HG03439 (cell line): ENCODE results near the gene AFF1.
"Not testable (repeated sequence)": the region's sequence is repeated elsewhere in the genome, so short reads cannot be mapped to it uniquely, and the experiment has no call there.

Source experiments
- ATAC-seq: cut with Tn5 transposase; IDR thresholded peaks from one replicate; pipeline ENCODE4 v1.9.1; 2021; ENCODE audit warnings: mild to moderate bottlenecking, moderate library complexity; ENCODE audit not compliant: unreplicated experiment

The AFF1 gene

DNA sequence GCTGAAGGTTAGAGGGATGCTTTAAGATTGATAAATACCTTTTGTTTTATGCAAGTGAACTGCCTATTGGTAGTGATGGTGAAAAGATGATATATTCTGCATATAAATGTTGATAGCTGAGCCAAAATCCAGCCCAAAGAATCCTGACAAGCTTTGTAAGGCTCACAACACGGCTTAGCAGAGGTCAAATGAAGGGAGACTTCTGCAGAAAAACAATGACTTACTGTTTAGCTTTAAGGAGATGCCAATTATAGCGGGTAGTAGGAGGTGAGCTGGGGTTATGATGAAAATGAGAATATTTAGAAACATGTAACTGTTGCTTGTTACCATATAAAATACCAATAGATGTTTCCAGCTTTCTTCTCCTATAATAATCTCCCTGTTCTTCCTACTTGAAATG lies 97.1 kb downstream of the AFF1 start:
- ATAC-seq = no peak

DNA sequence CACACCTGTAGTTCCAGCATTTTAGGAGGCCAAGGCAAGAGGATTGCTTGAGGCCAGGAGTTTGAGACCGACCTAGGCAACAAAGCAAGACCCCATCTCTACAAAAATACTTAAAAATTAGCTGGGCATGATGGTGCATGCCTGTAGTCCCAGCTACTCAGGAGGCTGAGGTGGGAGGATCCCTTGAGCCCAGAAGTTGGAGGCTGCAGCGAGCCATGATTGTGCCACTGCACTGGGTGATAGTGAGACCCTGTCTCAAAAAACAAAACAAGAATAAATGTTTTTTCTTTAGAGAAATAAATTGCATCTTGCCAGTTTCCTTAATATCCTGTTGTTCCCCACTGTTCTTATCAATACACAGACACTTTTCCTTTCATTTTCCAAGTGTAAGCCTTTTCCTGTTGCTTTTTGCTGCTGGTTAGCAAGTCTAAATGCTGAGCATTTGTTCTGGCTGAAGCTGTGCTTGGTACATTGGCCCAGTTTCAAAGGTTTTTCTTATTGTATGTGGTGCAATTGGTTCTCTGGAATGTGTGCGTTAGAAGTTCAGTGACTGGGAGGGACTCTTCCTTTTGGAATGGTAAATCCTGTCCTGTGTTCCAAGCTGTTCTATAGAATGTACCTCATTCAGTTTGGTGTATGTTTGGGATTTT lies 98.2 kb downstream of the AFF1 start:
- ATAC-seq = no peak

DNA sequence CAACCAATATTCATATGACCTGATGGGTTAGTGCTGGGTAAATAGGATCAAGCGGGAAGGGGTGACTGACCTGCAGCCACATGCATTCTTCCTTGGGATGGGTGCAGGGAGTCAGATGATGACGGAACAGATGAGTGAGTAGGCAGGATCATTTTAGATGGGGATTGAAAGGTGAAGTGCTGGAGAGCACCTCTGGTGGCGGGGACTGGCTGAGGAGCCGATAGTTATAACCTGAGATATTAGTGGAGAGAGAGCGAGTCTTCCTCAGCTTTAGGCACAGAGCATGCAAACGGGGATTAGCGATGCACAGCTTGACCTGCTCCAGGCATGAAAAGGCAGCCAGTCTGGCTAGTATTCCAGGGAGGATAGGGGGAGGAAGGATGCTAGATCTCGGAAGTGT lies 99.1 kb downstream of the AFF1 start:
- ATAC-seq = no peak

DNA sequence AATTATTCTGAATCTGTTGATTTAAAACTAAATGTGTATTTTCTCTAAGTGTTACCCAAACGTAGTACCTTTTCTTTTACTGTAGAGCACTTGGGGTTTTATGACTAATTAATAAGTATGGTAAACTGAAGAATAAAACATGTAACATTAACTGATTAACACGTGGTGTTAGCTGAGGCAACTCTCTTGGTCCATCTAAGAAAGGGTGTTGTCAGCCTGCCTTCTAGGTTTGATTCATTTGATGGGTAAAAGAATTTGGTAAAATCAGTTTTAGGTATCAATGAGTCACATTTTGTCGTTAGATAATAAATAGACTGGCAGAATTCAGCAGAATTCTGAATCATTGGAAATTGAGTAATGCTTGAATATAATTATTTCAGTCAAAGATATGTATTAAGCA lies 99.7 kb downstream of the AFF1 start:
- no peak for ATAC-seq

DNA sequence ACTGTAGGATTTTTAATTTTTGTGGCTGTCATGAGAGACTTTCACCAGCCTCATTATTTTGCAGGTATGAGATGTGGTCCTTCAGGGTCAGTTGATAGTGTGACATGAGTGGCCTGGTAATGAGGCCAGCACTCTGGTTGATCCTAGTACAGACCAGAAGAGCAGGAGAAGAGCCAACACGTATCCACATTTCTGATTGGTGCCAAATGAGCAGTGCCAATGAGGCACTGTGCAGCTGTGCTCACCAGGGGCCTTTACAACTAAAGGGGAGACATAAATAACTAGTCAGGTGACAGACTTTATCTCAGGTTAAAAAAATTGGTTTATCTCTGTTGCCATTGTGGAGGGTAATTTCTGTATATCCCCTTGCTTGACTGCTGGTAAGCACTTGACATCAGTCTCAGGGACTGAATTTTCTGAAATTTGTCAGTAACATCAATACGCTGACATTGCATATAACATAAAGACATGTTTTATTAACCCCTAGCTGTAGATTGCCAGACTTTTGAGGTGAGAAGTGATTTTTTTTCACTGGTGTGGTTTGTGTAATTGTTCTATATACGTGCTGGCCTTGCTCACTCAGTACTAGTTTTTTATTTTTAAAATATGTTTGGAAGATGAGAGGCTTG lies 101.2 kb downstream of the AFF1 start:
- ATAC-seq = no peak

DNA sequence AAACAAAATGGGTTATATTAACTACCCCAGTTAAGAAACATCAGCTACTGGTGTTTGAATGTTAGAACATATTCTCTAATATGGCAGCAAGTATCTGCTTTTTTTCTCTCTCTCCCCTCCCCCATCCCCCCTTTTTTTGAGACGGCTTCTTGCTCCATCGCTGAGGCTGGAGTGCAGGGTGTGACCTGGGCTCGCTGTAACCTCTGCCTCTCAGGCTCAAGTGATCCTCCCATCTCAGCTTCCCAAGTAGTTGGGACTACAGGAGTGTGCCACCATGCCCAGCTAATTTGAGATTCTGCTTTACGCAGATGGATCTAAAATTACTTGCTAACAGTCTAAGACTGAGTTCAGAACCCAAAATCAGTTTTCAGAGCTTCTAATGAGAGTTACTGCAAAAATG lies 101.9 kb downstream of the AFF1 start:
- ATAC-seq = no peak

DNA sequence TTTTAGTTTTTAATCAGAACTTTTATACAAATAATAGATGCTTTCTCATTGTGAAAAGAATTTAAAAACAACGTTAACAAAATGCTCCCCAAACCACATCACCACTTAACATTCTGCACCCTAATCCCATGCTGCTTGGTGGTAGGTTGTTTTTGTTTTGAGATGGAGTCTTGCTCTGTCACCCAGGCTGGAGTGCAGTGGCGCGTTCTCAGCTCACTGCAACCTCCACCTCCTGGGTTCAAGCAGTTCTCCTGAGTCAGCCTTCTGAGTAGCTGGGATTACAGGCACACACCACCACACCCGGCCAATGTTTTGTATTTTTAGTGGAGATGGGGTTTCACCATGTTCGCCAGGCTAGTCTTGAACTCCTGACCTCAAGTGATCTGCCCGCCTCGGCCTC lies 102.4 kb downstream of the AFF1 start:
- not testable (repeated sequence) for ATAC-seq

DNA sequence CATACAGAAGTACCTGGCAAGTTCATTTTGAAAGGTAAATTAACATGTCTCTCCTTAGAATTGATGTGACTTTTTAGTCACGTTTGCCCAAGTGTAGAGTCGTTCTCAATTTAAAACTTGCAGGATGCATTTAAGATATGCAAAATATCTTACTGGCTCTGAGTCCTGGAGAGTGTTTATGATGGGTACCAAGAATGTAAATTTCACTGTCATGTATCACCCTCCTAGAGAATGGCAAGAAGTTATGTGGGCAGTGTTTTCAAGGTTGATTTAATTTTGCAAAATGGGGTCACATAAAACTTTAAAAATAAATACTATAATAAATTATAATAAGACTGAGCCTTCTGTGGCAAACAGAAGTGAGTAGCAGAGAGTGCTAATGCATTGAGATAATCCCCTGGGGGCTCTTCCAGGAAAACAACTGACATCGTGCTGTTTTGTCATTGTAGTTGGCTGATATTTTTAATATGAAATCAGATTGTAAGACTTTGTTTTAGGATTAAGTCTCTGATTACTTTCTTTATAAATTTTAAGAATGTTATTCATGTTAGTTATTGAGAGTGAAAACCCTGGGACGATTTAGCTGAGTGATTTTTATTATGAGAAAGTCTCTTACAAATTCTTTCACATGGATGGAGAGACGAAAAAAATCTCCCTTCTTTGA lies 103.0 kb downstream of the AFF1 start:
- ATAC-seq = no peak

DNA sequence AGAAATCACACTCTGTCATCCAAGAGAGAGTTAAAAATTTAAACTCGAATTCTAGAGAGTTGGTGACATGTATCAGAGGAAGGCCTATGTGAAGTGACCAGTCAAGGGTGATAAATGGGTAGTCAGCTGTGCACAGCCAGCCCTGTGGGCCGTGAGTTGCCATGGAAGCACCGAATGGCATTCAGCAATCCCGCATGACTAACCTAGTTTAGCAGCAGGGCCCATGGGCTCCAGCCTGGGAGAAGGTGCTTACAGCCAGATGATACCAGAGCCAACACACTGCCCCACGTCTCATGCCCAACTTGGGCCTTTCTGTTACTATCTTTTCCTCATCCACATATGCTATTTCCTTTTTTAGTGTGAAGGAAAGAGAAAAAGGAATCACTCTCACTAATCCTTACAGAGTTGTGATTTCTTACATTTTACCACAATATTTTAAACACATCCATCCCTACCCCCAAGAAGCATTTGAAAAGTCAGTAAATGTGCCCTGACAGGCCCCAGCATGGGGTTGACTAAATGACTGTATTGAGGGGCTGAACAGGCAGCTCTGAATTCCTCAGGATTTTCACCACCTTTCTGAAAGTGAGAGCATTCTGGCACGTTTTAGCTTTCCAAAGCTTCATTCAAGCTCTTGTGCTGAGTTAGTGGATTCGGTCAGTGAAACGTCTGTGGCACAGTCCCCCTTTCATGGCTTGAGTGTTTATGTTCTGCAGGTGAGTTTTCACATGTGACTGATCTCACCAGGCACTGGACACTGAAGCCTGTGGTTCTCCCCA lies 104.2 kb downstream of the AFF1 start:
- no peak for ATAC-seq

DNA sequence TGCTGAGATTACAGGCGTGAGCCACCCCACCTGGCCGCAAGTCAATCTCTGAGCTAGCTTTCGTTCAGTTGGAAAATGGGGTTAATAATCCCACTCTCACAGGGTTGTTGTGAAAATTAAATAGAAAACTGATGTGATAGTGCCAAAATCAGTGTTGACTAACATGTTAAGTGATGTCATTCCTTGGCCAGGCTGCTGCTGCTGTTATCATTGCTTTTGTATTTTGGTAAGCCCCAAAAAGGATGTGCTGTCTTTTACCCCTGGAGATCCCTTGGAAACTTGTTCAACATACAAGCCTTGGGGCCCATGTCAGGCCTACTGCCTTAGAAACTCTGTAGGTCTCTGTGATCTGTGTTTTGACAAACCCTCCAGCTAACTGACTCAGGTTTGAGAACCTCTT lies 106.3 kb downstream of the AFF1 start:
- ATAC-seq = no peak

DNA sequence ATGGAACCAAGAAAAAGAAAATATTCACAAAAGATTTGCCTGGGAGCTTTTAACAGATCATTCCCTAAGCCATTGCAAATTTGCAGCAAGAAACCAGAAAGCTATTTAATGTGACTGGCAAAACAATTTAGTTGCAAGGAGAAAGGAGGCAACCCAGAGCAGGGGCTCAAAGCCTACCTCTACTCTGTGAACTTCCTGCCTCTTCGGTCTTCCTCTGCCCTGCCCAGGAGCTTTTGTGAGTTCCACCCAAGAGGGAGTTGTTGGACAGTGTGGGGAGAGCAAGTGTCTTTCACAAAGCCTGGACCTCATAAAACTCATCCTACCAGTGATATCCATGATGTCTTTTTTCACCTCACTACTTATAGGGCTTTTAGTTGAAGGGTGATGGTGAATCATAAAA lies 107.4 kb downstream of the AFF1 start:
- ATAC-seq = no peak

DNA sequence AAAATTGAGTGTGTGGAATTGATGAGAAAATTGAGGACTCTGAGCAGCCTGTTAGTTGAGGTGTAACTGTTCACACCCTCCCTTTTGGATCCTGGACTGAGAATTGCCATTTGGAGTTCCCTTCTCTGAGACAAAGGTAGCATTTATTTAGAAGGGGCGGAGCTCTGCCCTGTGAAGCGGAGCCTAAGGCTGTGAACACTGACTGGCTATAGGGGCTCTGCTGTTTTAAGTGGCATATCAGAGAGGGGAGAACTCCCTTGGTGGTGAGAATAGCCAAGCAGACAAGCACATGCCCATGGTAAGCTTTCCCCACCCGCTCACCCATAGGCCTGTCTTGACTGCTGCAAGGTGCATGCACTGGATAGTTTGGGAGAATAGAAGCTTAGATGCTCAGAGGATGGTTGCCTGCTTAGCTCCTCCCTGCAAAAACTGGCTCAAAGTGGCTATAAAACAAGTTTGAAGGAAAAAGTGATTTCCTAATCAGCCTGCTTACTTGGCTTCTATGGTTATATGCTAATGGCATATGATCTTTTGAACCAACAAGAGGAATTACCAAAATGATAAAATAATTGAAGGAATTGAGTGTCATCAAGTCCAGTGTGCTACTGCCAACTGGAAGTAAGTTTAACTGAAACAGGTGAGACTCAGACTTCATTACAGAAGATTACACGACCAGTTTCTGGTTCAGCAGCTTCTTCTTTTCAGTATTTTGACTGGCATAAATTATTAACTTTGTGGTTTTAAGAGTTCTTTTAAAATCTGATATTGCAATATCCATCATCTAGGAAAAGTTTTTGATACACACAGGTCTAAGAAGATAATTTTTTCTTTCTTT lies 108.4 kb downstream of the AFF1 start:
- ATAC-seq = no peak

DNA sequence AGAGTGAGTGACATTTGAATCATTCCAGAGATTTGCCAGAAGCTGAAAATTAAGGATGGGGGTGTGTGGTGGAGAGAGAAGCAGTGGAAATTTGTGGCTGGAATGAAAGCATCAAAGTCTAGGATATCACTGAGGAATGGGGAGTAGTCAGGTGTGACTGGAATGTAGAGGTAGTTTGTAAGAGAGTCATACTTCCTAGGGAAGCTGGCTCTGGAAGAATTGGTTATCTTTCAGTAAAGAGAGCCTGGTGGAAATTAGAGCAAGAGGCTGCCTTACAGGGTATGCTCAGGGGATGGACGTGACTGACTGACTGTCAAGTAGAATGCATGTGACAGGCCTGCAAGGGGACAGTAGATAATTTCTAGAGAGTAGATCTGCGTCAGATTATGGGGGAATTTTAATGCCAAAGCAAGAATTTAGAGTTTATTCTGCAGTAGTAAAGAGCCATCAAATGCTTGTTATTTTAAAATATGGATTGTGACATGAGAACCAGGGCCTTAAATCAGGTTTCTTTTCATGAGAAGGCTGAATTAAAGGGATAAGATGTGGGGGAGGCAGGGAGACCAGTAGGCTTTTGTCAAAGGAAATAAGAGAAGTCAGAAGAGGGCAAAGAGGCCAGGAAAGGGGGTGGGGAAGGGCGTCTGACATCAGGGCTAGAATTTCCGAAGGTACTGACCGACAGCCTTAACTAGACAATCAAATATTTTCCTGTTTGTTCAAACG lies 109.9 kb downstream of the AFF1 start:
- no peak for ATAC-seq

DNA sequence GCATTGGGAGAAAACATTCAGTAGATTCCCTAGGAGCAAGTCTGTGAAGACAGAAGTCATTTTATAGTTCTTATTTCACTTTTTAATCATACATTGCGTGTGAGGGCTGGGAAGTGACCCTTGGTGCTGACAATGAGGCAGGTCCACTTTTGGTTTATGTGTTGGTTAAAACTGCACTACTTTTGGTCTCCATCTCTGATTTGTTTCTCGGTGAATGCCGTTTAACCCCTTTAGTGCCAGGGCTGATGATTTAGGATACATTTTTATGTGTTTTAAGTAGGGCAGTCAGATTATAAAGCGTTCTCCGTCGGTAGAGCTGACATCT lies 110.4 kb downstream of the AFF1 start:
- no peak for ATAC-seq

DNA sequence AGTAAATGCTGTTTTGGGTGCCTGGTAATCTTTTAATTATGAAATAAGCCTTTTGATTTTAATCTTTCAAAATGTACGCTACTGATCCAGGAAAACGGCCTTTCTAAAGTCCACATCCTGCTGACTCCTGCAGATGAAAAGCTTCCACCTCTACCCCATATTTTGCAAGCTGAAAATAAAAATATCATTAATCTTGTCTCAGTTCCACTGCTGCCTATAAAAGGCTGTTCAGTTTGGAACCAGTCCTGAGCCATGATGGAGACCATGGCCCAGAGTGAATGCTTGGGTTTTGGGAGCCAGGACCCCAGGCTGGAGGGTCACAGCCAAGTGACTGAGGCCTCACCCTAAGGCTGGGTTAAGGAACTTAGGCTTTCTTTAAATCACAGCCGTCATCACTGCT lies 110.8 kb downstream of the AFF1 start:
- no peak for ATAC-seq

DNA sequence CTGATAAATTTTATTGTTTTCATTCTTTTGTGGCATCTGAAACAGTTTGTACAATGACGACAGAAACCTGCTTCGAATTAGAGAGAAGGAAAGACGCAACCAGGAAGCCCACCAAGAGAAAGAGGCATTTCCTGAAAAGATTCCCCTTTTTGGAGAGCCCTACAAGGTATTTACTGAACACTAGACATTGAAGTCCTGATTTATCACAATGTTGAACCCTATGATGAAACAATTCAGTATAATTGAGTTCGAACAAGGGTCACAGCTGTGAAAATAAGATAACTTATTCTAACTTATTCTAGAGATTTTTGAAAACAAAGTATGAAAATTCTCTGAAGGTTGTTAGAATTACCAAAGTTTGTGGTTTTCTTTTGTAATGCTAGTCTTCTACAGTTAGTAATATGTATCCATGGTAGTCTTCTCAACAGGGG lies 111.3 kb downstream of the AFF1 start:
- ATAC-seq = no peak

DNA sequence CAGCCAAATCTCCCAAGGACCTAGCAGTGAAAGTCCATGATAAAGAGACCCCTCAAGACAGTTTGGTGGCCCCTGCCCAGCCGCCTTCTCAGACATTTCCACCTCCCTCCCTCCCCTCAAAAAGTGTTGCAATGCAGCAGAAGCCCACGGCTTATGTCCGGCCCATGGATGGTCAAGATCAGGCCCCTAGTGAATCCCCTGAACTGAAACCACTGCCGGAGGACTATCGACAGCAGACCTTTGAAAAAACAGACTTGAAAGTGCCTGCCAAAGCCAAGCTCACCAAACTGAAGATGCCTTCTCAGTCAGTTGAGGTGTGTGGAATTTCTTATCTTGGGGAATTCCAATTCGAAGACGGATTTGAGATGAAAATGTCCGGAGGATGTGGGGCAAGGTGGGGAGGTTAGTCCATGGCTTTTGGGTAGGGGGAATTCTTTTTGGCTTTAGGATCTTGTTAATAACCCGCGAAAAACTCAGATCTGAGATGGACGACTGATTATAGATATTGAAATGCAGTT lies 112.5 kb downstream of the AFF1 start:
- ATAC-seq = no peak

DNA sequence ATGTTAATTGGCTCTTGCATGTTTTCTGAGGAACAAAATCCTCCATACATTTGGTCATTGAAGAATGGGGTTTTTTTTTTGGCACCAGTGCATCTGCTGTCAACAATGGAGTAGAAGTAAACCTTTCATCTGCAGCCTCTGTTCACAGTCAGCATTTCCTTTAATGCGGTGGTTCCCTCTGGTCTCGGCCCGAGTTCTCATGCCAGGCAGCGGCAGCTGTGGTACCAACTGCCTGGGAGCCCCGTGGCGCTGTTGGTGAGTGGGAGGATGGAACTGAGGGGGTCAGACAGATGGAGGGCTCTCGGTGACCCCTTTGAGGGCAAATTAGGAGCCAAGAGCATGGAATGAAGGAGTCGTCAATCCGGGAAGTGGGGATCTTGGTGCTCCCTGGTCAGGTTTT lies 114.7 kb downstream of the AFF1 start:
- no peak for ATAC-seq

DNA sequence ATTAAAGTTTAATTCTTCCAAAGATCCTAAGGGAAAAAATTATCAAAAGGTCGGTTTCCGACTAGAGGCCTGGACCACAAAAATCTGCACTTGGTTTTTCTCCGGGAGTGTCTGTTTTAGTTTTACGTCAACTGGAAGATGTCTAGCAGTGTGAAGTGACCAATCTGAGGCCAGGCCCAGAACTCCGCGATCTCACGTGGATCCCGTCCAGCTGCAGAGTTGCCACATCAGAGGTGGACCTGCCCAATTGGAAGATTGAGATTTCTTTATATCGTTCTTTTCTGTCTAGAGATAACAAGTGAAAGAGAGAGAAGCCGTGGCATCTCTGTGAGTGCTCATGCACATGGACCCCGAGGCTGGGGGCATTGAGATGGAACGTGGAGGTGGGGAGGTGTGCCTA lies 115.8 kb downstream of the AFF1 start:
- no peak for ATAC-seq

DNA sequence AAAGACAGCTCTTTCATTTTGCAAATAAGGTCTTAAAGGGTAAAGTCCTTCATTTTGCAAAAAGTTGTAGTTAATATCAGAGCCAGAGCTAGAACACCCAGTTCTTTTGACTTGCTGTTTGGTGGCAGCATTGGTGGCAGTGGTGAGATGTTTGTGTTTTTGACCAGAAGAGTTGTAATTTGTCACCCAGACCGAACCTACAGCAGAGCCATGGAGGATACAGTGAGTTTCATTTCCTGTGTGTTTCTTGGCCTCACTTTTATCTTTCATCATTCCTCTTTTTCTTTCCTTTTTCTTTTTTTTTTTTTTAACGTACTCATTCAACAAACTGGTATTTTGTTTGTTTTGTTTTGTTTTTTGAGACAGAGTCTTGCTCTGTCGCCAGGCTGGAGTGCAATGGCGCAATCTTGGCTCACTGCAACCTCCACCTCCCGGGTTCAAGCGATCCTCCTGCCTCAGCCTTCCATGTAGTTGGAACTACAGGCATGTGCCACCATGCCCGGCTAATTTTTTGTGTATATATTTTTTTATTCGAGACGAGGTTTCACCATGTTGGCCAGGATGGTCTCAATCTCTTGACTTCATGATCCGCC lies 116.4 kb downstream of the AFF1 start:
- ATAC-seq = no peak
